Amygdala (tissue), 56 donors: ENCODE results near the gene GNB1L.
"Not testable (repeated sequence)": the region's sequence is repeated elsewhere in the genome, so short reads cannot be mapped to it uniquely, and the experiment has no call there.

Experiments
- DNase-seq, 56 donors: peaks; one replicate each; lab custom pipeline; 2025; lab: John Stamatoyannopoulos, UW

The GNB1L gene

GRCh38 chr22:19890502-19891316 is 36.0 kb upstream of the GNB1L start:
- no peak for DNase-seq

DNA sequence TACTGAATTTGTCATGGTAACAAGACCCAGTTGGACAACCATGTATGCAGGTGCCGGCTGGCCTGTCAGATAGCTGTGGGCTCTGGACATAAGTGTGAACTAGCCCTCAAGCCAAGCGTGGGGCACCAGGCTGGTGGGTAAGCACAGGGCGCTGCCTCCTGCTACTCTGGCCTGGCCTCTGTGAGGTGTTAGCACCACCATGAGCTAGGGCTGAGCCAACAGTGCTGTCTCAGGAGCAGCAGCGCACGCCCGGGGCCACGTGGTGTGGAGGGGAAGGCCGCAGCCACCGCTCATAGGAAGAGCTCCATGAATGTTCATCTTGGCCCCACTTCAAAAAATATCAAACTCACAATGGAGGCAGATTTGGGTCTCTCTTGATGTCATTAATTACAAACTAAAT is 35.3 kb upstream of the GNB1L start:
- DNase-seq, result no peak

DNA sequence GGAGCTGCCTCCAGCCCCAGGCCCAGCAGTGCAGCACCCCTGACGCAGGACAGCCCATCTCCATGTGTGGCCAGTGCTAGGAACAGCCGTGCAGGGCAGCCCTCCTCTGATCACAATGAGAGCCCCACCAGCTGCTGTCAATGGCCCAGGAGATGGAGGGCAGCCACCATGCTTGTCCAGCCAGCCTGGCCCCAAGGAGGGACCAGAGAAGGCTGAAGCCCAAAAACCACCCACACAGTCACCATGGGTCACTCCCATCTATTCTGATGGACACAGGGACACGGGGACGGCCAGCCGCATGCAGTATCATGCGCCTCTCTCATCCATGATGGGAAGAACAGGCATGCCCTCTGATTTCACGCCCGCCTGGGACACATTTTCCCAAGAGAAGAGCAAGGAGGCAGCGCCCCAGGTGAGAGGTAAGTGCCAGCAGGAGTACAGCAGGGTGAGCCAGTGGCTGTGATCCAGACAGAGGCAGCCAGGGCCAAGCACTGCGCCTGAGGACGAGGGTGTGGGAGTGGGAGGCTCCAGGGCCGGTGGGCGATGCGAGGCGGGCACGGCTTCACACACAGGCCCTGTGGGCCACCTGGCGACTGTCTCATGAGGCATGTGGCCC is 33.6 kb upstream of the GNB1L start:
- DNase-seq, result no peak

DNA sequence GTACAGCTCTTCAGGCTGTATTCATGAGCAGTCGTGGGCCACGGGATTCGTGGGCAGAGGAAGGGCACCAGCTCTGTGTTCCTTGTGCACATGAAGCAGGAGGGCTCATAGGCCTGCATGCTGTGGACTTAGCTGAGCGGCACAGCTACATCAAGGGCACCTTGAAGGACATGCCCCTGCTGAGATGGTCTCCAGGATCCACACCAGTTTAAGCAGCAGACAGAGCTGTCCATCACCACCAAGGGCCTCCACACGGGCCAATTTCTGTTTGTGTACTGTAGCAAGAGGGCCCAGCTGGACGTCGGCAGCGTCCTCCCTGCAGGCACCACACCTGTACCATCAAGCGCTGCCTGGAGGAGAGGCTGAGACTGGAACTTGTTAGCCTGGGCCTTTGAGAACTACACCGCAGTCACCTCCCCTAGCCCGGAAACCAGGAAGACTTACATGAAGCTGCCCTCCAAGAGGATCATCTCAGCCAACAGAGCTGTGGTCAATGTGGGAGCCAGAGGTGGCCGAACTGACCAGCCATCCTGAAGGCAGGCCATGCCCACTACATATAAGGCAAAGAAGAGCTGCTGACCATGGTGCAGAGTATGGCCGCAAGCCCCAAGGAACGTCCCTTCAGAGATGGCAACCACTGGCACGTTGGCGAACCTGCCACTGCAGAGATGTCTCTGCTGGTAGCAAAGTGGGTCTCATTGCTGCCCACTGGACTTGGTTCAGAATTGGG is 32.7 kb upstream of the GNB1L start:
- no peak for DNase-seq

DNA sequence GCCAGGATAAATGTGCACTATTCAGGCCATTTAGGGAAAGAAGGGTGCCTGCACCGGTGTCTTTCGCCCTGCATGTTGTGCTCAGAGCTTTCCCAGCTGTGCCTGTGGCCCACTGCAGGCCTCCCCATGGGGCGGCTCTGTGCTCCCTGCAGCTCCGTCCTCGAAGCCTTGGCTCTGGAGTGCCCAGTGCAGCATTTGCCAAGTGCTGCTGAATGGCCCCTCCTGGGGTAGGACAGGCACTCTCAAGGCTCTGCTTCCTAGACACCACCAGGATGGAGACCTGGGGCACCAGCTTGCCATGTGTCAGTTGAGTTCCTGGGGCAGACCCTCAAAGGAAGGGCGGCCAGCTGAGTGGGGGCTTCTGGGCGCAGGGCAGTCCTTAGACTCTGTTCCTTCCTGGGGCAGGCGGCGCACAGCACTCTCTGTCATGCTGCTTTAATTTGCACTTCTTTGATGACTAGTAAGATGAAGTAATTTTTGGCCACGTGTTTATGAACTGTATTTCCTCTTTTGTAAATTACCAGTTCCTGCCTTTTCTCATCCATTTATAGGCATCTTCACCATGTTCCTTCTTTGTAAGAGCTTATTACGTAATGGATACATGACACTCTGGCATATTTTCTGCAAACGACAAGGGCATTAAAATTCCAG is 32.1 kb upstream of the GNB1L start:
- peak in 1 of 56 donors; percentile 27 for DNase-seq

GRCh38 chr22:19885841-19886592 is 31.3 kb upstream of the GNB1L start:
- no peak for DNase-seq

DNA sequence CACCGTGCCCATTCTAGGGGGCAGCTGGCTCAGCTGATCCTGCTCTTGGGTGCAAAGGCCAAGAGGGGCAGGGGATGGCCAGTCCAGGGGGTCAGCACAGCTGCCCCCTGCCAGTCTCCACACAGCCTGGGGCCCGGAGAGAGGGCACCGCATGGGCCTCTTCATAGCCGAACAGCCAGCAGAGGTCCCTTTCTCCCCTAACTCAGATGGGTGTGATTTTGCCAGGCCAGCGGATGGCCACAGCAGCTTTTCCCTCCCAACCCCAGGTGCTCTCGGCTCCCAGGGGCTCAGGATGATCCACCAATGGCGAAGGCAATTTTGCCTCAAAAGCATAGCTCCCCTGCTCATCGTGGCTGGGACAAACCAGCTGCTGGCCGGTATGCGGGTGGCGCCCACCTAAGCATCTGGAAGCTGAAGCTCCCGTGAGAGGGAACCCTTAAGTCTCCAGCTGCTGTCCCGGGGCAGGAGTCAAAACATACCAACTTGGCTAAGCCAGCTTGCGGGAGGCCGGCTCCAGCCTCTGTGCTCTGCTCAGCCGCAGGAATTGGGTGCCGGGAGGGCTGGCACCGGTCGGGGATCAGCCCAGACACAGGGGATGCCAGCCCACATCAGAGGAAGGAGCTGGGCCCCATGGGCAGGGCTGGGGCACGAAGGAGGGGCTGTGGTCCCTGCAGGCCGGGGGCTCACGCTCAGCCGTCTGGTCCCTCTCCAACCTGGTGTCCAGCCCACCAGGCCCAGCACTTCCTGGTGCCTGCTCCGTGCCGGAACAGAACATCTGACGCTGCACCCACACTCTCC is 30.5 kb upstream of the GNB1L start:
- no peak for DNase-seq

DNA sequence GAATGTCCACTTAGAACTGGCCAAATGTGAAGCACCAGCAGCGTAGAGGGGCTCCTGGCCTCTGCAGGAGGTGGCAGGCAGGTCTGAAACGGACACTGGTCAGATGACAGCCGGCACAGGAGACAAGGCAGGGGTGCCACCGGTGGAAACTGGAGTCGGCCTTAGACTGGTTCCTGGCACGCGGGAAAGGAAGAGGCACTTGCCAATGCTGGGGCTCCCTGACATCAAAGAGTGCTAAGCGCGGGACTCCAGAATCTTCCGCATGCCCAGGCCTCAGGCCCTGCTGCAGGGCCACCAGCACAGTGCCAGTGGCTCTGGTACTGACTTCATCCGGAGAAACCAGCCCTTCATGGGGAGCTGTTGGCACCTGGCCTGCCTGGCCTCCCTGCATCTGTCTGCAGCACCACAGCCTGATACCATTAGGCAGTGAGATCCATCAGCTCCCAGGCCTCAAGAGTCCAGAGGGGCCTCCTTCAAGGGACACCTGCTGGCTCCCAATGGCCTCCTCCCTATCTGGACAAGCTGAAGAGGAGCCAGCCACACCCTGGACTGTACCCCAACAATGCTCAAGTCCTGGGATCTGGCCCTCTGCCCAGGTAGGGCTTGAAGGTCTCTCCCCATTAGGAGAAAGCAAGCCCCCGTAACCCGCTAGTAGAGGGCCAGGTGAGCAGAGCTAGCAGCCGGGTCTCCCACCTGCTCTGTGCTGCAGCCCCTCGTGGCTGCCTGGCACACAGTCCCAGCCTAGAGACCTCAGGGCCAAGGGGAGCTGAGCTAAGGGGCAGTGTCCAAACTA is 29.7 kb upstream of the GNB1L start:
- DNase-seq, result no peak

DNA sequence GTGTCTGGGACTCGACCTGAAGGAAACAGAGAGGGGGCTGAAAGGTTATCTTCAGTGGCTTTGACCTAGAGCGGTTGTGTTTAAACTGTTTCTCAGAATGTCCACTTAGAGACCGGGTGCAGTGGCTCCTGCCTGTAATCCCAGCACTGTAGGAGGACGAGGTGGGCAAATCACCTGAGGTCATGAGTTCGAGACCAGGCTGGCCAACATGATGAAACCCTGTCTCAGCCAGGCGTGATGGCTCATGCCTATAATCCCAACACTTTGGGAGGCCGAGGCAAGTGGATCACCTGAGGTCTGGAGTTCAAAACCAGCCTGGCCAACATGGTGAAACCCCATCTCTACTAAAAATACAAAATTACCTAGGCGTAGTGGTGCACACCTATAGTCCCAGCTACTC is 28.8 kb upstream of the GNB1L start:
- not testable (repeated sequence) for DNase-seq

GRCh38 chr22:19882446-19883381 is 28.0 kb upstream of the GNB1L start:
- no peak for DNase-seq

DNA sequence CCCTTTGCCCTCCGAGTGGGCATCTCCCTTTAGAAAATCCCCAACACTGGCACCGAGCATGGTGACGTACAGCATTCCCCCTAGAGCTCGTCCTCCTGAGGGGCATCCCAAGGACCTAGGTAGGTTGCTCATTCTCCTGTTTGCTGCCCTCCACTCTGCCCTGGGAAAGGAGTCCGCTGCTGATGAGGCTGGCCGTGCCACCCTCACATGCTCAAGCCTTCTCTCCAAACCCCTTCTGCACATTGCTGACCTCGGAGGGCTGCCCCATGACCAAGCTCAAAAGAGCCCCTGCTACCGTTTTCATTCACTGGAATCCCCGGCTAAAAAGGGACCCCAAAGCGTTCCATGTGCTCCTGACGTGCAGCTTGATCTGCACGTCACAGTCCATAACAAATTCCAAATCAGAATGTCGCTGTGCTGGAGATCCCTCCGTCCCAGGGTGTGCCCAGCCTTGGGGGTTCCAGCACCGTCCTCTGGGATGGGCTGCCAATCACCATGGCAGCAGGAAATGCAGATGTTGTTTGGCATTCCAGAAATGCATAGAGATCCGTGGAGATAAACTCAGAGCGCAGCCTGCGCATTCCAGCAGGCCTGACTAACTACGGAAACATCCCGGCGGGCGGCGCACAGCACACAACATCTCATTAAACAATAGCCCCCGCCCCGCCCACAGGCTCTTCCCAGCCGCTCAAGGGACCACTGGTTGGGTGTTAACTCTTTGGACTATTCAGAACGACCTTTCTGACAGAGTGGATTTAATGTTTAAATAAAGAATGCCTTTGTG is 26.3 kb upstream of the GNB1L start:
- no peak for DNase-seq

GRCh38 chr22:19879992-19880785 is 25.5 kb upstream of the GNB1L start:
- no peak for DNase-seq

GRCh38 chr22:19879643-19879991 is 24.9 kb upstream of the GNB1L start:
- DNase-seq, result no peak

- DNase-seq, result no peak
Measured at GRCh38 chr22:19879246-19879570, 24.5 kb upstream of the GNB1L start.

DNA sequence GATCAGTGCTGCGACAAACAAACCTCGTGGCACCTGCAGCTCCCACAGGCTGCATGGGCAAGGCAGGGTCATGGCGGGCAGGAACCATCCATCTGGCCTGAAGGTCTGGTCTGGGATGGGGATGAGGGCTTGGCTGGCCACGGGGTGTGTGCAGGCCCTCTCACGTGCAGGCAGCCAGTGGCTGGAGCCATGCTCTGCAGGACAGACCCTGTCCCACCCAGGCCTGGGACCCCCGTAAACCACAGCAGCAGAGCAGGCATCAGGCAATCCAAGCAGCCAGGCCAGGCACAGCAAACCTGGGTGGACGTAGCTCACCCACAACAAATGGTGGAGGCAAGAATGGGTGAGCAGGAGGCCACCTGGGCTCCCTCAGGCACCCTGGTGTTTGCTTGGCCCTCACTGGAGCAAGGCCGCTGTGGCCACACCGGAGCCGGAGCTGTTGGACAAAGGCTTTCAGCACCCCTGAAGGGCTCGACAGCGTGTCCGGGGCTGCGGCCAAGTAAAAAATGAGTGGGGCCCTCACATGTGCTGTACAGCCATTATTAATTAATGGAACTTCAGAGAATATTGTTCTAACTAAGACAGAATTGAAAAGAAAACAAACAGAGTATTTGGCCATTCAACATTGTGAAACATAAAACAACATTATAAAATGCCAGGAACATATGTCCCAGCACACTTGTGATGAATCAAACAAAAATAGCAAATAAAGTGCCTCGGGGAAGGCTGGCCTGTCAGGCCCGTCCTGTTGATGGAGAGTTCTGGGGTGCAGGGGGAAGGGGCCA is 24.0 kb upstream of the GNB1L start:
- DNase-seq, result no peak
